Liver (tissue), 9 donors: ENCODE data around the gene KCNA4. TPM values are rescaled to one million over a fixed set of nuclear protein-coding genes. Genes with fewer than 3 reads are reported as not detected.

Experiments used
- DNase-seq: peaks from one replicate; pipeline ENCODE4 v3.0.0-alpha.2; 2017; ENCODE audit warnings: low spot score
- H3K27ac ChIP-seq, 2 donors: one replicate each; pipeline ENCODE4 v1.7.0; 2013; ENCODE audit warnings: inconsistent platforms in 2 of 2, low read length in 2 of 2, control low read depth in 1 of 2, low read depth in 1 of 2, mild to moderate bottlenecking in 1 of 2
- H3K27me3 ChIP-seq, 4 donors: one replicate each; pipeline versions ENCODE4 v1.6.1 to v1.7.0; 2013; ENCODE audit warnings: low read length in 3 of 4, inconsistent platforms in 1 of 4, mild to moderate bottlenecking in 1 of 4, moderate library complexity in 1 of 4; ENCODE audit not compliant: control insufficient read depth in 4 of 4, insufficient read depth in 4 of 4
- H3K36me3 ChIP-seq, 4 donors: one replicate each; pipeline versions ENCODE4 v1.6.1 to v1.7.0; 2013; ENCODE audit warnings: low read length in 3 of 4, mild to moderate bottlenecking in 3 of 4, low read depth in 1 of 4, moderate library complexity in 1 of 4; ENCODE audit not compliant: control insufficient read depth in 4 of 4, insufficient read depth in 3 of 4
- H3K4me1 ChIP-seq, 4 donors: one replicate each; pipeline versions ENCODE4 v1.6.1 to v1.7.0; 2013; ENCODE audit warnings: low read length in 3 of 4, mild to moderate bottlenecking in 3 of 4, moderate library complexity in 1 of 4; ENCODE audit not compliant: control insufficient read depth in 4 of 4, insufficient read depth in 4 of 4
- H3K4me3 ChIP-seq, 3 donors: one replicate each; pipeline versions ENCODE4 v1.6.1 to v1.7.0; 2013; ENCODE audit warnings: low read length in 3 of 3, control low read depth in 1 of 3, low read depth in 1 of 3, mild to moderate bottlenecking in 1 of 3
- H3K9ac ChIP-seq, 2 donors: one replicate each; pipeline ENCODE4 v1.7.0; 2013; ENCODE audit warnings: low read length in 2 of 2, mild to moderate bottlenecking in 2 of 2, moderate library complexity in 2 of 2, control low read depth in 1 of 2, low read depth in 1 of 2
- H3K9me3 ChIP-seq, 4 donors: one replicate each; pipeline versions ENCODE4 v1.6.1 to v1.7.0; 2013; ENCODE audit warnings: low read length in 3 of 4; ENCODE audit not compliant: control insufficient read depth in 4 of 4
- CTCF ChIP-seq: fragments of 150-350 bp; IDR thresholded peaks from 2 replicates; pipeline ENCODE4 v1.5.1; 2017; ENCODE audit warnings: improper control_type of control experiment, low read depth, low read length; ENCODE audit not compliant: missing input control
- EGR1 ChIP-seq, 2 donors: IDR thresholded peaks; 2 replicates each; pipeline ENCODE4 v1.6.1; 2016 to 2018; ENCODE audit warnings: antibody characterized with exemption in 2 of 2, low read depth in 2 of 2
- FOXA1 ChIP-seq: IDR thresholded peaks from 2 replicates; pipeline ENCODE4 v1.6.1; 2016; ENCODE audit warnings: antibody characterized with exemption
- FOXA2 ChIP-seq: IDR thresholded peaks from 2 replicates; pipeline ENCODE4 v1.6.1; 2016; ENCODE audit warnings: antibody characterized with exemption
- GABPA ChIP-seq, 2 donors: IDR thresholded peaks in 1 of 2; conservative IDR thresholded peaks in 1 of 2; 2 replicates each; pipeline ENCODE4 v1.6.1; 2016; ENCODE audit warnings: antibody characterized with exemption in 2 of 2, mild to moderate bottlenecking in 1 of 2, moderate library complexity in 1 of 2
- HNF4A ChIP-seq, 2 donors: conservative IDR thresholded peaks; 2 replicates each; pipeline ENCODE4 v1.6.1; 2016; ENCODE audit warnings: antibody characterized with exemption in 2 of 2, mild to moderate bottlenecking in 2 of 2
- HNF4G ChIP-seq: IDR thresholded peaks from 2 replicates; pipeline ENCODE4 v1.6.1; 2016; ENCODE audit warnings: antibody characterized with exemption
- JUND ChIP-seq, 2 donors: IDR thresholded peaks; 2 replicates each; pipeline ENCODE4 v1.6.1; 2016; ENCODE audit warnings: antibody characterized with exemption in 2 of 2
- NR2F2 ChIP-seq: IDR thresholded peaks from 2 replicates; pipeline ENCODE4 v1.6.1; 2016; ENCODE audit warnings: antibody characterized with exemption
- RAD21 ChIP-seq, 2 donors: IDR thresholded peaks; 2 replicates each; pipeline ENCODE4 v1.6.1; 2016; ENCODE audit warnings: antibody characterized with exemption in 2 of 2, mild to moderate bottlenecking in 2 of 2
- RXRA ChIP-seq, 2 donors: IDR thresholded peaks; 2 replicates each; pipeline ENCODE4 v1.6.1; 2017 to 2018; ENCODE audit warnings: antibody characterized with exemption in 2 of 2, mild to moderate bottlenecking in 1 of 2
- SP1 ChIP-seq: IDR thresholded peaks from 2 replicates; pipeline ENCODE4 v1.6.1; 2018; ENCODE audit warnings: antibody characterized with exemption, mild to moderate bottlenecking
- YY1 ChIP-seq: IDR thresholded peaks from 2 replicates; pipeline ENCODE4 v1.6.1; 2016; ENCODE audit warnings: antibody characterized with exemption, mild to moderate bottlenecking
- ZBTB33 ChIP-seq: IDR thresholded peaks from 2 replicates; pipeline ENCODE4 v1.6.1; 2016; ENCODE audit warnings: antibody characterized with exemption
- WGBS: extraction: QIAGEN DNeasy Blood & Tissue Kit; methylation state at CpG from one replicate; pipeline ENCODE4 v1.1.7; 2013; 5-methylcytosine and 5-hydroxymethylcytosine counted together
- polyA plus RNA-seq, 2 donors: library from polyadenylated mRNA; stranded (reverse) in 1 of 2; unstranded in 1 of 2; fragments of 200-250 nt in 1 of 2; fragments of >200 nt in 1 of 2; fragmentation: Nextera tagmentation in 1 of 2; extraction: Ambion mirVana in 1 of 2; gene quantifications; one replicate each; pipeline versions ENCODE4 v1.2.1 to v1.2.3, GENCODE V29; 2013 to 2015
- total RNA-seq, 2 donors: library from RNA; depleted of rRNA; stranded (reverse); fragments of >200 nt; gene quantifications; one replicate each; pipeline ENCODE4 v1.2.3, GENCODE V29; 2014
- TF ChIP-seq, protein P1 (sequence below): IDR thresholded peaks from 2 replicates; pipeline ENCODE4 v1.6.1; 2016; ENCODE audit warnings: antibody characterized with exemption
- TF ChIP-seq, protein P2 (sequence below): IDR thresholded peaks from 2 replicates; pipeline ENCODE4 v1.6.1; 2016; ENCODE audit warnings: antibody characterized with exemption
- TF ChIP-seq, protein P3 (sequence below): IDR thresholded peaks from 2 replicates; pipeline ENCODE4 v1.6.1; 2016; ENCODE audit warnings: antibody characterized with exemption, mild to moderate bottlenecking
- donor health status: healthy.
- donor health status: healthy.
- donor health status: healthy.
- donor health status: healthy.
- donor health status: healthy.

KCNA4 gene
- total and polyA plus RNA-seq, 4 donors, result 0.05 to 0.59 TPM; not detected in 2

DNA sequence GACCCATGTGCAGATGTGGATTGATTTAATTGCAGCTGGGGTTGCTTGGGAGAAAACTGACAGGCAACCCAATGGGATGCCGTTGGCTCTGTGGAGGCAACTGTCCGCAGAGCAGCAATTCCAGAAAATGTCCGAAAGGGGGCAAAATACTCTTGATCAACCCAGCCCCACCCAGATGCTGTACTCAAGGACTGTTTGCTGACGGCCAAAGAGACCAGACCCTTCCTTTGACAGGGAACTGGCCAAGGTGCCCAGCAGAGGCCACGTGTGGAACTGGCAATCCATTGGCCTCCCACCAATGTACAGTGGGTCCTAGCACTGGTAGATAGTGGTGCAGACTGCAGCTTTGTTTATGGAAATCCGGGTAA, 29.7 kb upstream of the KCNA4 start (continued):
- TF ChIP-seq ZBTB33 (no peak), SP1 (no peak), YY1 (no peak), FOXA2 (no peak), RAD21 (IDR thresholded peaks at IDR 0.05) (no peak)
- TF ChIP-seq, protein P1, sequence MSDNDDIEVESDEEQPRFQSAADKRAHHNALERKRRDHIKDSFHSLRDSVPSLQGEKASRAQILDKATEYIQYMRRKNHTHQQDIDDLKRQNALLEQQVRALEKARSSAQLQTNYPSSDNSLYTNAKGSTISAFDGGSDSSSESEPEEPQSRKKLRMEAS, result no peak
- TF ChIP-seq, protein P2, sequence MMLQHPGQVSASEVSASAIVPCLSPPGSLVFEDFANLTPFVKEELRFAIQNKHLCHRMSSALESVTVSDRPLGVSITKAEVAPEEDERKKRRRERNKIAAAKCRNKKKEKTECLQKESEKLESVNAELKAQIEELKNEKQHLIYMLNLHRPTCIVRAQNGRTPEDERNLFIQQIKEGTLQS, result no peak

DNA sequence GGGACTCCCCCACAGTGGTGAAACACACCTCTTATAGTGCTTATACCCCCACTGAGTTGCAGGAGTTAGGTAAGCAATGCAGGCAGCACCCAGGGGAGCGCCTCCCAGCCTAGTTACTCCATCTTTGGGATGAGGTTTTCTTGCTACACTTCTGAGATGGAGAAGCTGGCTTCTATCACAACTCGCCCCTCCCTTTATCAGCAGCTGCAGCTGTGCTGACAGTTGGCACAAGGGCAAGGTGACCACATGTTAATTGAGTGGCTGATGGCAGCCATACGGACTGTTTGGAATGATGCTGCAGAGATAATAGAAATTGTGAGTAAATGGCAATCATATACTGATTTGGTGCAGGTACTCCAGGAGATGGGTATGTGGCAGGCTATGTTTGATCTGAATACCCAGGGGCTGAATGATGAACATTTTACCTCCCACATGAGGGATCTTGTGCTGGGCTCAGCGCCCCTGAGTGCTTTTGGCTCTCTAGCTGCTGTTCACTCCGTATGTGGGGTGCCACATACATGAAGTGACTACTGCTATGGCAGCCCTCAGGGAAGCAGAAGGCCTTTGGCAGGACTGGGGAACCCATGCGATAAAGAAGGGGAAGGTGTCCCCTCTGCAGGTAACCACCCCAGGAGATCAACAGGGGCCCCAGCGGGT, 29.2 kb upstream of the KCNA4 start:
- 42% methylated on average over 7 of the region's 7 CpGs for WGBS
- H3K27ac ChIP-seq, result no peak overlapping the region
- TF ChIP-seq GABPA (IDR thresholded peaks at IDR 0.05 in 1 of 2, conservative IDR thresholded peaks at IDR 0.05 in 1 of 2), result no peak
- TF ChIP-seq, protein P1, result no peak
- no peak for TF ChIP-seq YY1
- TF ChIP-seq, protein P3, sequence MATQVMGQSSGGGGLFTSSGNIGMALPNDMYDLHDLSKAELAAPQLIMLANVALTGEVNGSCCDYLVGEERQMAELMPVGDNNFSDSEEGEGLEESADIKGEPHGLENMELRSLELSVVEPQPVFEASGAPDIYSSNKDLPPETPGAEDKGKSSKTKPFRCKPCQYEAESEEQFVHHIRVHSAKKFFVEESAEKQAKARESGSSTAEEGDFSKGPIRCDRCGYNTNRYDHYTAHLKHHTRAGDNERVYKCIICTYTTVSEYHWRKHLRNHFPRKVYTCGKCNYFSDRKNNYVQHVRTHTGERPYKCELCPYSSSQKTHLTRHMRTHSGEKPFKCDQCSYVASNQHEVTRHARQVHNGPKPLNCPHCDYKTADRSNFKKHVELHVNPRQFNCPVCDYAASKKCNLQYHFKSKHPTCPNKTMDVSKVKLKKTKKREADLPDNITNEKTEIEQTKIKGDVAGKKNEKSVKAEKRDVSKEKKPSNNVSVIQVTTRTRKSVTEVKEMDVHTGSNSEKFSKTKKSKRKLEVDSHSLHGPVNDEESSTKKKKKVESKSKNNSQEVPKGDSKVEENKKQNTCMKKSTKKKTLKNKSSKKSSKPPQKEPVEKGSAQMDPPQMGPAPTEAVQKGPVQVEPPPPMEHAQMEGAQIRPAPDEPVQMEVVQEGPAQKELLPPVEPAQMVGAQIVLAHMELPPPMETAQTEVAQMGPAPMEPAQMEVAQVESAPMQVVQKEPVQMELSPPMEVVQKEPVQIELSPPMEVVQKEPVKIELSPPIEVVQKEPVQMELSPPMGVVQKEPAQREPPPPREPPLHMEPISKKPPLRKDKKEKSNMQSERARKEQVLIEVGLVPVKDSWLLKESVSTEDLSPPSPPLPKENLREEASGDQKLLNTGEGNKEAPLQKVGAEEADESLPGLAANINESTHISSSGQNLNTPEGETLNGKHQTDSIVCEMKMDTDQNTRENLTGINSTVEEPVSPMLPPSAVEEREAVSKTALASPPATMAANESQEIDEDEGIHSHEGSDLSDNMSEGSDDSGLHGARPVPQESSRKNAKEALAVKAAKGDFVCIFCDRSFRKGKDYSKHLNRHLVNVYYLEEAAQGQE, result no peak
- no peak for TF ChIP-seq RAD21 (IDR thresholded peaks at IDR 0.05)
- TF ChIP-seq RXRA (IDR thresholded peaks at IDR 0.05), result no peak
- TF ChIP-seq HNF4A (conservative IDR thresholded peaks at IDR 0.05), result no peak
- no peak for TF ChIP-seq ZBTB33
- no peak for TF ChIP-seq HNF4G
- TF ChIP-seq EGR1 (IDR thresholded peaks at IDR 0.05; ENCODE audit: low read depth in 2 of 2), result no peak
- TF ChIP-seq SP1, result no peak
- TF ChIP-seq FOXA1, result no peak
- TF ChIP-seq, protein P2, result no peak
- no peak for TF ChIP-seq NR2F2
- TF ChIP-seq FOXA2, result no peak
- no peak for TF ChIP-seq CTCF
- TF ChIP-seq JUND (IDR thresholded peaks at IDR 0.05), result no peak
- H3K9ac ChIP-seq, result no peak overlapping the region
- H3K36me3 ChIP-seq, result no peaks in the 10 kb centered on the region
- no peak for DNase-seq
- no peaks in the 10 kb centered on the region for H3K9me3 ChIP-seq
- no peaks in the 10 kb centered on the region for H3K4me1 ChIP-seq
- no peak overlapping the region for H3K4me3 ChIP-seq
- H3K27me3 ChIP-seq, result peaks cover 0 to 3% (median 0%) of the 10 kb centered on the region in 4 donors
